GM18870 (cell line): Measurements from ENCODE around the gene OCLN.
"Not testable (repeated sequence)": the region's sequence is repeated elsewhere in the genome, so short reads cannot be mapped to it uniquely, and the experiment has no call there.

Experiments
- ATAC-seq: cut with Tn5 transposase; IDR thresholded peaks from one replicate; pipeline ENCODE4 v1.9.1; 2021; ENCODE audit warnings: moderate library complexity; ENCODE audit not compliant: unreplicated experiment

Gene OCLN

DNA sequence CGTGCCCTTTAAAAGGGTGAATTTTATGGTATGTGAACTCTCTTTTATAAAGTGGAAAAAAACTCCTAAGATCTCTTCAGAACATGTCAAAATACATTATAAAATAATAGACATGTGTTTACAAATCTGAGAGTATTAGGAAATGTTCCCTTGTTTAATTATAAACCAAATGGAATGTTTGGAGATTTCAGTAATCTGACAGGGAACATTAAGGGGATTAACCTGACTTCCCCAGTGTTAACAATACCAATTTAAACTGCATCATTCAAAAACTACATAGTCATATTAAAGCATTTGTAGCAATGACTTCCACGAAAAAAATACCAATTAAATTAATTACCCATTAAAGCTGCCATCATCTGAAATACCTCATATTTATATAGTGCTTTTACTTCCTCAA lies 1.6 kb upstream of the OCLN start:
- ATAC-seq, result no peak

DNA sequence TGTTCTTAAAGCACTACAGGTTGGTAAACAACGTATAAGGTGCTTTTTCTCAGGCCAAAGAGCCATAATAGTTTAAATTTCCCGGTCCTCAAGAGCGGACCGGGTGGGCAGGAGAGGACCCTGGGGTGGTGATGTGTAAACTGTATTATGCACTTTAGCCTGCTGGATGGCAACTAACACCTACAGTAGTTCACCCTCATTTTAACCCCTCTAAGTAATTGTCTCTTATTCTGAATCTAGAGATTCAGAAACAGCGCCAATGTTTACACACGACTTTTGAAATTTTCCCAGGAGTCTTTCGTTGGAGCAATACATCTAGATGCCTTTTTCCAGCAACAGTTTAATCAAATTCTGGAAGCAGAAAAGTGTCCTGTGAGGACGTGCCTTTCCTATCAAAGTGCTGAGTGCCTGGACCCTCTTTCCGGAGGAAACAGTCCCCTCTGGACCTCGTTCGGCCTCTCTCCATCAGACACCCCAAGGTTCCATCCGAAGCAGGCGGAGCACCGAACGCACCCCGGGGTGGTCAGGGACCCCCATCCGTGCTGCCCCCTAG lies 676 bp upstream of the OCLN start:
- ATAC-seq, result no peak

GRCh38 chr5:69492923-69493395 lies 369 bp downstream of the OCLN start:
- ATAC-seq, result no peak

GRCh38 chr5:69493396-69494133 lies 975 bp downstream of the OCLN start:
- ATAC-seq, result no peak

DNA sequence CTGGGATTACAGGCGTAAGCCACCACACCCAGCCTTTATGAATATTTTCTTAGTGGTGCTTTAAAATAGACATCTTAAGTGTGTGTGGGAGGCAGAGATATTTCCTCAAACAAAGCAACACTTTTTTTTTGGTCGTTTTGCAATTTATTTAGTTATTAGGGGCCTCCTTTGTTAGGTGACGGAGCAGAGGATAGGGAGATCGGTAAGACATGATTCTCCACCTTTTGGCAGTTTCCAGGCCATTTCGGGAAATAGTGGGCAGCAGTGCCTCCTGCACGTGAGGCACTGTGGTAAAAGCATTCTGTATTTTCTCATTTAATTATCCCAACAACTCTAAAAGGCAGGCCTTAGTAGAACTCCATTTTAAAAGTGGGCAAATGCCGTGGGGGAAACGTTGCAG lies 1.9 kb downstream of the OCLN start:
- no peak for ATAC-seq

DNA sequence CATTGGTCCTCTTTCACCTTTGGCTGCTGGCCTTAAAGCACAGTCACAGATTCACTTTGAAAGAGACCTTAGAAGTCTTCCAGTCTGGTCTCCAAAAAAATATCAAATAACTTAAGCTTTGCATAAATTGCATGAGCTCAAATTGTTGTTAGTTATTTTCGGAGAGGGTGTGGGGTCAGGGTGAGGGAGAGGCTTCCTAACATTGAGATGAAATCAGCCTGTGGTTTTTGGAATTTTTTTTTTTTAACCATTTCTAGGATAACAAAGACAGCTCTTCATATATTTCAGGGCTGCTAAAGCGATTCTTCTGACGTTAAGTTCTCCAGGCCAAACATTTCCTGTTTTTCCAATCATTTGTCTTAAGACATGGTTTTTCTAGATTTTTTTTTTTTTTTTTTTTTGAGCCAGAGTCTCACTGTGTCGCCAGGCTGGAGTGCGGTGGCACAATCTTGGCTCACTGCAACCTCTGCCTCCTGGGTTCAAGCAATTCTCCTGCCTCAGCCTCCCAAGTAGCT lies 4.5 kb downstream of the OCLN start:
- ATAC-seq, result no peak

DNA sequence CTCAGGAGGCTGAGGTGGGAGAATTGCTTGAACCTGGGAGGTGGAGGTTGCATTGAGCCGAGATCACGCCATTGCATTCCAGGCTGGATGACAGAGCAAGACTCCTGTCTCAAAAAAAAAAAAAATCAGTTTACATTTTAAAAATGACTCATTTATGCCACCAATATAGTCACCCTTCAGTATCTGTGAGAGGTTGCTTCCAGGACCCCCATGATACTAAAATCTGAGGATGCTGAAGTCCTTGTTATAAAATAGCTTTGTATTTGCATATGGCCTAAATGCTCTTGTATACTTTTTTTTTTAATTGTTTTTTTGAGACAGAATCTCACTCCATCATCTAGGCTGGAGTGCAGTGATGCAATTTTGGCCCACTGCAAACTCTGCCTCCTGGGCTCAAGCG lies 5.8 kb downstream of the OCLN start:
- no peak for ATAC-seq

DNA sequence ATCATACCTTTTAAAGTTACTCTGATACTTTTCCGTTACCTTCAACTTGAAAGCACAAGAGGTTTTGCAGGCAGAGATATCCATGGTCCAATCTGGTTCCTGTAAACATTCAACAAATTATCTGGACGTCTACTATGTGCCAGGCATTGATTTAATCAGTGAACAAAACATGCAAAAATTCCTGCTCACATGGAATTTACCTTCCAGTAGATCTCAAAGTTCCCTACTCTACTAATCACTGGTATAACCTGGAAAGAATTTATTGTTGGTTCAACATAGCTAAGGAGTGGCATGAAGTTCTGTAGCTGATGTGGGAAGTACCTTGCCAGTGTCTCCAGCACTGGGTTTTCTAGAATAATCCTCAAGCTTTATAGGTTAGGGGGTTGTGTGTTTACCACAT lies 9.8 kb downstream of the OCLN start:
- no peak for ATAC-seq

- no peak for ATAC-seq
Observed at GRCh38 chr5:69502767-69503488, 10.3 kb downstream of the OCLN start.

- ATAC-seq, result no peak
Observed at GRCh38 chr5:69504036-69504435, 11.4 kb downstream of the OCLN start.

DNA sequence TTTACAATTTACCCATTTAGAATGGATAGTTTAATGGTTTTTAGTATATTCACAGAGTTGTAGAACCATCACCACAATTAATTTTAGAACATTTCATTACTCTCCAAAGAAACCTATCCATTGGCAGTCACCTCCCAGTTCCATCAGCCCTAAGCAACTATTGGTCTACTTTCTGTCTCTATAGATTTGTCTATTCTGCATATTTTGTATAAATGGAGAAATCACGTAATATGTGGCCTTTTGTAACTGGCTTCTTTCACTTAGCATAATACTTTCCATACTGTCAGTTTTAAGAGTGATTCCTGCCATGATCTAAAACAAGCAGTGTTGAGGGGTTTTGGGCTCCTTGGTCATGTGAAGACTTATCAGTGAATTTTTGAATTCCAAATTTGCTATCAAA lies 12.7 kb downstream of the OCLN start:
- no peak for ATAC-seq

DNA sequence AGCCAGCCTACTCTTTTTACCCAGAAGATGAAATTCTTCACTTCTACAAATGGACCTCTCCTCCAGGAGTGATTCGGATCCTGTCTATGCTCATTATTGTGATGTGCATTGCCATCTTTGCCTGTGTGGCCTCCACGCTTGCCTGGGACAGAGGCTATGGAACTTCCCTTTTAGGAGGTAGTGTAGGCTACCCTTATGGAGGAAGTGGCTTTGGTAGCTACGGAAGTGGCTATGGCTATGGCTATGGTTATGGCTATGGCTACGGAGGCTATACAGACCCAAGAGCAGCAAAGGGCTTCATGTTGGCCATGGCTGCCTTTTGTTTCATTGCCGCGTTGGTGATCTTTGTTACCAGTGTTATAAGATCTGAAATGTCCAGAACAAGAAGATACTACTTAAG lies 16.6 kb downstream of the OCLN start:
- no peak for ATAC-seq

- ATAC-seq, result no peak
Observed at GRCh38 chr5:69510694-69511093, 18.1 kb downstream of the OCLN start.

GRCh38 chr5:69512740-69513260 lies 20.2 kb downstream of the OCLN start:
- ATAC-seq, result no peak

DNA sequence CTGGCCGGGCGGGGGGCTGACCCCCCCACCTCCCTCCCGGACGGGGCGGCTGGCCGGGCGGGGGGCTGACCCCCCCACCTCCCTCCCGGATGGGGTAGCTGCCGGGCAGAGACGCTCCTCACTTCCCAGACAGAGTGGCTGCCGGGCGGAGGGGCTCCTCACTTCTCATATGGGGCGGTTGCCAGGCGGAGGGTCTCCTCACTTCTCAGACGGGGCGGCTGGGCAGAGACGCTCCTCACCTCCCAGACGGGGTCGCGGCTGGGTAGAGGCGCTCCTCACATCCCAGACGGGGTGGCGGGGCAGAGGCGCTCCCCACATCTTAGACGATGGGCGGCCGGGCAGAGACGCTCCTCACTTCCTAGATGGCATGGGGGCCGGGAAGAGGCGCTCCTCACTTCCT lies 23.0 kb downstream of the OCLN start:
- not testable (repeated sequence) for ATAC-seq

DNA sequence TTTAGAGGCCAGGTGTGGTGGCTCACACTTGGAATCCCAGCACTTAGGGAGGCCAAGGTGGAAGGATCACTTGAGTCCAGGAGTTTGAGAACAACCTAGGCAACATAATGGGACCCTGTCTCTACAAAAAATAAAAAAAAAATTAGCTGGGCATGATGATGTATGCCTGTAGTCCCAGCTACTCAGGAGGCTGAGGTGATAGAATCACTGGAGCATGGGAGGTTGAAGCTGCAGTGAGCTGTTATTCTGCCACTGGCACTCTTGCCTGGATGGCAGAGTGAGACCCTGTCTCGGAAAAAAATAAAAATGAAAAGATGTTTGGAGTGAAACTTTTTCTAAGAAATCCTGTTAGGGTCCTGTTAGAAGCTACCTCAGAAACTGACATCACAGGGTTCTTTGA lies 24.2 kb downstream of the OCLN start:
- ATAC-seq, result no peak

- no peak for ATAC-seq
Observed at GRCh38 chr5:69517763-69518212, 25.2 kb downstream of the OCLN start.

DNA sequence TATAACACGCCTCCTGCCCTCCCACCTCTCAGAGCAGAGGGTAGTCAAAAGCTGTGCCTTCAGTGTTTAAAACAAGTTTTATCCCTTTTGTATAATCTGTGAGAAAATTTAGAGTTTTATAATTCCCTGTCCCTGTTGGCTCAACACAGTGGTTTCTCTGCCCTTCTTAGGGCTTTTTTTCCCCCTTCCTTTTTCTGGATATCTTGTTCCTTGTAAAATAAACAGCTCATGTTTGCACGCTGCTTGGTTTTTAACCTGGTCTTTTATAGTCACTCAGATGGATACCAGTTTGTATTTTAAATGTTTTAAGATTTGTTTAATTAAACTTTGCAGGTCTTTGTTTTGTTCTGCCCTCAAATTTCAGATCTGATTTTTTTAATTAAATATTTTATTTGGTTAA lies 26.7 kb downstream of the OCLN start:
- no peak for ATAC-seq

DNA sequence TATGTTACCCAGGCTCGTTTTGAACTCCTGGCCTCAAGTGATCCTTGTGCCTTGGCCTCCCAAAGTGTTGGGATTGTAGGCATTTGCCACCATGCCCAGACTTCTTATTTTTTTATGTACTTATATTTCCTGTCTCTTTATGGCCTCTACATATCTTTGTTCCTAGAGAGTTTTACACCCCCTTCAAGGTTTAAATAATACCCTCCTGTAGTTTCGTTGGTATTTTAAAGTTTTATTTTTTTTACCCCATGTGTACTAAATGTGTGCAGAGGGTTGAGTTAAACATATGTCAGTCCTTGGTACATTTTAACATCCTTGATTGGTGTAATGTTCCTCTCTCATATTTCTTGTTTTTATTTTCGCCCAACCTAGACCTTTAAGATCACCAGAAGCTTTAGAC lies 29.4 kb downstream of the OCLN start:
- ATAC-seq, result no peak

DNA sequence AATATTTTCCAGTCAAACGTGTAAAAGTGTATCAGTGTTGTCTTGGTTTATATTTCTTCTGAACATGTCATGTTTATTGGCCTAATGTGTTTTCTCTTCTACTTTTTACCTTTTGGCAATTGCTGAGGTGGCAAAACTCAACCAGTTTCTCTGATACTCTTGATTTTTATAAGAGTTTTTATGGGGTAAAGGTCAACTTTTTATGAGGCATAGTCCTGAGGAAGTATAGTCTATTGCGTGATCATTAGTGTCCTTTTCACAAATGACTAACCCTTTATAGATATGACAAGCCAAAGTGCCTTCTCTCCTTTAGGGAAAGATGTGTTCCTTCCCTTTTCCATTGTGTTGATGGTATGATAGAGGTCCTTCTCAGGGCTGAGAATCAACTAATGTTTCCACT lies 32.9 kb downstream of the OCLN start:
- no peak for ATAC-seq

GRCh38 chr5:69526660-69527059 lies 34.1 kb downstream of the OCLN start:
- no peak for ATAC-seq
